NCI-H2227 (cell line): ENCODE measurements around the gene COL1A1.
A peak's percentile ranks its signal among the peaks of the same experiment; 100 is the strongest.

Source experiments
- DNase-seq: peaks from one replicate; lab custom pipeline; 2025; ENCODE audit not compliant: unreplicated experiment; lab: John Stamatoyannopoulos, UW

COL1A1 gene

DNA sequence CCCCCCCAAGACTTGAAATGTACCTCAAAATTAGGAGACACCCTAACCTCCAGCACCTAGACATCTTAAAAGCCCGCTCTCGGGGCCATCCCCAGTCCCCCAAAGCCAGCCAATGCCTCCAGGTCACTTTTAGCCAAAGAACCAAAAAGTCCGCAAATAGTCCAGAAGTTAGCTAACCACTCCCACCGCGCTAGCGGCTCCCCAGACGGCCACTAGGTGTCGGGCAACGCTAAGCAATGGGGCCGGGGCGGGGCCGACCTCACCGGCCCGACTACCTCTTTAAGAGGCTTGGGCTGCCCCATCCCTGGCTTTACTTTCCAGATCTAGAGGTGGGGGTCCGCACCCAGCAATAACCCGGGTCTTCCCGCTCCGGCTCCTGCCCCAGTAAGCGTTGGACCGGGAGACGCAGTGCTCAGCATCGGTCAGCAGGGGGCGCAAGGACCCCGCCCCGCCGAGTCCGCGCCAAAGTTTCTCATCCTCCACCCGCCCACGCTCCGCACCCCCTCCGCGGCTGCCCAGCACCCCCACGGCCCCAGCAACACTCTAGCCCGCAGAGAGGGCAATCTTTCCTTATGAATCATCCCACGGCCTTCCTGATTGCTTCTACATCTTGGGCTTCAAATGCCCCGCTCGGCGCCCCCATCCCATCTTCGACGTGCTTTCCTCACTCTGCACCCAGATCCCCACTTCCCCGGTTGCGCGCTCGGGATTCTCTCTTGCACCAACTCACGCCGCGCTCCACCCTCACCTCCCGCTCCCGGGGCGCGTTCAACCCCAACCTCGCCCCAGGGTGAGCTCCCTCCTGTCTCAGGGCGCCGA lies 765 bp downstream of the COL1A1 start:
- DNase-seq = peak; percentile 89

DNA sequence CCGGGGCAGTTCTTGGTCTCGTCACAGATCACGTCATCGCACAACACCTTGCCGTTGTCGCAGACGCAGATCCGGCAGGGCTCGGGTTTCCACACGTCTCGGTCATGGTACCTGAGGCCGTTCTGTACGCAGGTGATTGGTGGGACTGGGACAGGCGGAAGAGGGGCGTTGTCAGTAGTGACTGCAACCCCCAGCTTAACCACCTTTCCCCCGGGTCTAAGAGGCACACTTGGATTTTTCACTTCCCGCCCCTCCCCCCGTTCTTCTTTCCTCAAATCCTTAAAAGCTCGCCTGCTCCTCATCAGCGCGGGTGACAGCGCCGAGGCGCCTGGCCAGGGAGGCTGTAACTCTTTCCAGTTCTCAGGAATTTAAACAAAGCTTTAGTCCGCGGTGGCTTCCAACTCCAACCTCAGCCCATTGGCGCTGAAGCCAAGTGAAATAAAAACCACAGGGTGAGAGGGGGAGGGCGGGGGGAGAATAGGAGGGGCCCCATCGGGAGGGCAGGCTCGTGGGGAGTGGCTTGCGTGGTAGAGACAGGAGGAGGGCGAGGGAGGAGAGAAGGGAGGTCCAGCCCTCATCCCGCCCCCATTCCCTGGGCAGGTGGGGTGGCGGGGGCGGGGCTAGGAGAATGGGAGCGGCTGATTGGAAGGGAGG lies 1.5 kb downstream of the COL1A1 start:
- DNase-seq = peak; percentile 87

DNA sequence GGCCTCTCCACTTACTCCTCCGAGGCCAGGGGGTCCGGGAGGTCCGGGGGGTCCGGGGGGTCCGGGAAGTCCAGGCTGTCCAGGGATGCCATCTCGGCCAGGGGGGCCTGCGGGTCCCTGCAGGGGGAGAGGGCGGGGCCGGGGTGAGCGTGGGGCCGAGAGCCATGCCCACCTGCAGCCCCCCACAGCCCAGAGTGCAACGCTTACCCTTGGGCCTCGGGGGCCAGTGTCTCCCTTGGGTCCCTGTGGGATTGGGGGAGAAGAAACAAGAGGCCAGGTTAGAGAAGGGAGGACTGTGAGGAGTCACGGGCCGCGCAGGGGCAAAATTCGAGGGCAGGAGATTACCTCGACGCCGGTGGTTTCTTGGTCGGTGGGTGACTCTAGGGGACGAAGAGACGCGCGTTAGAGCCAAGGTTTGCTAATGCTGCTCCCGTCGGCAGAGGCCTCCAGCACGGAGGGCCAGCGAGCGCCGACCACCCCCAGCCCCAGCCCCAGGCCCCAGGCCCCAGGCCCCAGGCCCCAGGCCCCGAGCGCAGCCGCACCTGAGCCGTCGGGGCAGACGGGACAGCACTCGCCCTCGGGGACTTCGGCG lies 2.1 kb downstream of the COL1A1 start:
- no peak for DNase-seq

DNA sequence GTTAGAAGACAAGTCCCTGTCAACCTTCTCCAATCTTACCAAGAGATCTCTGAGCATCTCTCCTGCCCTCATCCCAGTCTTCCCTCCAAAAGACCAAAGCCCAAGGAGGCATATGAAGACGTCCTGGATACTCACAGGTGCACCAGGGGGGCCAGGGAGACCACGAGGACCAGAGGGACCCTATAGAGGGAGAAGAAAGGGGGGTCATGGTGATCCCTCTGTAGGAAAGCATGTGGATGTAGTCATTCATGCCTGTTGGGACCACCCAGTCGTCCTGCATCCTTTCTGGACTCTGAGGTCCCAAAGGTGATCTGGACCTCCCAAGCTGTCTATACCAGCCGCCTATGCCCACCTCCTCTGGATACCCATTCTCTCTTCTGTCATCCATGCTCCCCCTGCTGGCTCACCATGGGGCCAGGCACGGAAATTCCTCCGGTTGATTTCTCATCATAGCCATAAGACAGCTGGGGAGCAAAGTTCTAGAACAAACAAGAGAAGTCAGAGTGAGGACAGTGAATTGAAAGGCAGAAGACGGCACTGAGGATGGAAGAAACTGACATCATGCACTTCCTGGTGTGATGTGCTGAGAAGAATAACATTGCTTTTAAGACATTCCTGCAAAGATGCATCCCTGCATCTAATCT lies 3.3 kb downstream of the COL1A1 start:
- DNase-seq = peak; percentile 52

DNA sequence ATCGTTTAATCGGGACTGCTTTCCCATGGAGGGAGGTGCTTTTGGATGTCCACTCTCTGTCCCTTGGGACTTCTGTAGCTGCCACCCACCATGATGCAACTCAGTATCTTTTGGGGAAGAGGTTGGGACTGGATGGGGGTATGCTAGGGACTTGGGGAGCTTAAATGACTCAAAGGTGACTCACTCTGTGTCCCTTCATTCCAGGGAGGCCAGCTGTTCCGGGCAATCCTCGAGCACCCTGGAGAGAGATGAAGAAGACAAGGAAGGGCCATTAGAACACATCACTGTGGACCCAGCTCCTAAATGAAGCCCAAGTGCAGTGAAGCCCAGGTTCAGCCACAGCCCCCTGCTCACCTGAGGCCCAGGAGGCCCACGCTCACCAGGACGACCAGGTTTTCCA lies 4.6 kb downstream of the COL1A1 start:
- DNase-seq = no peak

DNA sequence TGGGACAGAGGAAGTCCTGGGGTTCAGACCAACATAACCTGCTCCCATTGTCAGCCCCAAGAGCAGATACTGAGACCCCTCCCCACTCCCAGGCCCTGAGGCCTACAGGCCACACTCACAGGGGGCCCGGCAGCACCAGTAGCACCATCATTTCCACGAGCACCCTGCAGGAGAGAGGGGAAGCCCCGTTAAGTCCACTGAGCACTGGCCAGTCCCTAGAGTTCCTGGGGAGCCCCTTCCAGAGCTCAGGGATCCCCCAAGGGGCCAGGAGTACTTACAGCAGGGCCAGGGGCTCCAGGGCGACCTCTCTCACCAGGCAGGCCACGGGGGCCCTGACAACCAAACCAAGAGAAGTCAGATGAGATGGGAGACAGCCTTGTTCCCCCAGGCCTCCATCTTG lies 5.4 kb downstream of the COL1A1 start:
- no peak for DNase-seq

DNA sequence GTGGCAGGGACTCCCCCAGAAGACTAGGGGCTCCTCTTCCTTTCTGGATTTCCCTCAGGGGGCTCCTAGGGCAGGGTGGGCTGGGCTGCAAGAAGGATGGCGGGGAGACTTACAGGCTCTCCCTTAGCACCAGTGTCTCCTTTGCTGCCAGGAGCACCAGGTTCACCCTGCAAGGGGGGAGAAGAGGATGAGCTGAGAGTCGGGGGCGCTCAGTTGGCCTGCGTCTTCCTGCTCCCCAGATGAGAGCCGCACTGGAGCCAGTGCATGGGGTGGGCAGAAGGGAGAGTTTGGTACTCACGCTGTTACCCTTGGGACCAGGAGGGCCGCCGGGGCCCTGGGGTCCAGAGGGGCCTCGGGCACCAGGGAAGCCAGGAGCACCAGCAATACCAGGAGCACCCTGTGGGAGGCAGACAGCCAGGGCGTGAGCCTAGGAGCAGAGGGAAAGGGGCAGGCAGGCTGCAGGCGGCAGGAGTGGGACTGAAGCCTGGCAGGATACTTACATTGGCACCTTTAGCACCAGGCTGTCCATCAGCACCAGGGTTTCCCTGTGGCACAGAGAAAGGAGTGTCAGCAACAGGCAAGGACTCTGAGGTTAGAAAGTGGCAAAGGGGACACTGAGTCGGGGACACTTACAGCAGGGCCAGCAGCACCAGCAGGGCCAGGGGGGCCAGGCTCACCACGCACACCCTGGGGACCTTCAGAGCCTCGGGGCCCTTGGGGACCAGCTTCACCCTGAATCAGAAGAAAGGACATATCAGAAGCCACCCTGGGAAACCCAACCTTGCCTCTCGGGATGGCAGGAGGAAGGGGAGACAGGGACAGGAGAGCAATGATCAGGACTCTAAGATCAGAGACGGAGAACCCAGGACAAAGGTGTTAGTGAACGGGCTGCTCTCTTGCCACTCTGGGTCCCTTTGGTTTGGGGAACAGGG lies 6.2 kb downstream of the COL1A1 start:
- no peak for DNase-seq

DNA sequence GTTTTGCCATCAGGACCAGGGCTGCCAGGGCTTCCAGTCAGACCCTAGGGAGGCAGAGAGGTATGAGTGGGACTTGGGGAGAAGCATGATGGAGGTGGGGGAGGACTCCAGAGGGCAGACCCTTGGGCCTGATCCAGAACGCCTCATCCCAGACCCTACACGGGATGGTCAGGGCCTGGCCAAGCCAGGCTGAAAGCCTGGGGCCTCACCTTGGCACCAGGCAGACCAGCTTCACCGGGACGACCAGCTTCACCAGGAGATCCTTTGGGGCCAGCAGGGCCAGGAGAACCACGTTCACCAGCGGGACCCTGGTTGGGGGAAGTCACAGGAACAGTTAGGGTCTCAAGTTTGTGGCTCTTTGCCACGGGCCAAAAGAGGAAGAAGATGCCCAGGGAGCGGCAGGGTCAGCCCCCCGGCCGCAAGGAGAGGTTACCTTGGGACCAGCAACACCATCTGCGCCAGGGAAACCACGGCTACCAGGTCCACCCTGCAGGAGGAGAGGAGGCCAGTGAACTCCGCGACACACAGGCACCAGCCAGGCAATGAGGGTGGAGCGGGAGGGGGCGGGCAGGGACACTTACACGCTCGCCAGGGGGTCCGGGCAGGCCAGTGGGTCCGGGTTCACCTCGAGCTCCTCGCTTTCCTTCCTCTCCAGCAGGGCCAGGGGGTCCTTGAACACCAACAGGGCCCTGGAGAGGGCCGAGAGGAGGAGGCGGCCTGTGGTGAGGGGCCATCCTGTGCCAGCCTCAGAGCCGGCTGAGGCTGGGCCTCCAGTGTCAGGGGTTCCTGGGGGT lies 7.1 kb downstream of the COL1A1 start:
- no peak for DNase-seq

DNA sequence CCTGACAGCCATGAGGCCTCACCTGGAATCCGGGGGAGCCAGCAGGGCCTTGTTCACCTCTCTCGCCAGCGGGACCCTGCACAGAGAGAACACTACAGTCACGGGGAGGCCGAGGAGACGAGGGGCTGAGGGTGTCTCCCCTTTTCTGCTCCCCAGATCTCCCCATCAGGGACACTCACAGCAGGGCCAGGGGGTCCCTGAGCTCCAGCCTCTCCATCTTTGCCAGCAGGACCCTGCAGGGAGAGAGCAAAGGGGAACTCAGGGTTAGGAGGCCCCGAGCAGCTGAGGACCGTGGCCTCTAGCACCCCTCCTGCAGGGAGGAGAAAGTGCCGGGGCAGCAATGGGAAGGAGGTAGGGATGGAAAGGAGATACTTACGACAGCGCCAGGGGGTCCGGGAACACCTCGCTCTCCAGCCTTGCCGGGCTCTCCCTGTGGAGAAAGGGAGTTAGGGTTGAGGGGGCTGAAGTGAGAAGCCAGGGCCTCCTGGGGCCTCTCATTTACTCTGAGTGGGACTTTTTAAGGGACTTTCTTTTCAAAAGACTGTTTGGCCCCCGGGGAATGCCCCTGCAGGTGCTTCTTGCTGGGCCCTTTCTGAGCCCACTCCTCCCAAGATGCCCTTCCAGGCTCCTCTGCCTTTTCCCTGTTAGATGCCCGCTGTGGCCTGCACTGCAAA lies 8.7 kb downstream of the COL1A1 start:
- DNase-seq = no peak

DNA sequence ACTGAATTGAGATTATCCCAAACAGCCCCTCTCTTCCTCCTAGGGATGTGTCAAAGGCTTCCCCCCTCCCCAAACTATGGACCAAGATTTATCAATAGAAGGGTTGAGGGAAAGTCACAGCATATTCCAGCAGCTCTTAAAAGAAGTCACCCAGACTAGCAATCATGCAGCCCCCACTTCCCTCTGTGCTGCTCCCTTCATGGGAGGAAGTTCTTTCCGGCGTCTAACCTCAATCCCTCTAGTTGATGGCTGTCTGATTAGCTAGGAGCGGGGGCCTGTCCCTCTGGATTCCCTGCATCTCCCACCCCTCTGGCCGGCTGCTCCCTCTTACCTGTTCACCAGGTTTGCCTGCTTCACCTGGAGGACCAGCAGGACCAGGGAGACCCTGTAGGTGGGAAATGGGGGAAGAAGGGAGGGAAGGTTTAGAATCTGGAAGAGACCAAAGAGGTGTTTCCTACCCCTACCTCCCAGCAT lies 9.2 kb downstream of the COL1A1 start:
- DNase-seq = no peak

DNA sequence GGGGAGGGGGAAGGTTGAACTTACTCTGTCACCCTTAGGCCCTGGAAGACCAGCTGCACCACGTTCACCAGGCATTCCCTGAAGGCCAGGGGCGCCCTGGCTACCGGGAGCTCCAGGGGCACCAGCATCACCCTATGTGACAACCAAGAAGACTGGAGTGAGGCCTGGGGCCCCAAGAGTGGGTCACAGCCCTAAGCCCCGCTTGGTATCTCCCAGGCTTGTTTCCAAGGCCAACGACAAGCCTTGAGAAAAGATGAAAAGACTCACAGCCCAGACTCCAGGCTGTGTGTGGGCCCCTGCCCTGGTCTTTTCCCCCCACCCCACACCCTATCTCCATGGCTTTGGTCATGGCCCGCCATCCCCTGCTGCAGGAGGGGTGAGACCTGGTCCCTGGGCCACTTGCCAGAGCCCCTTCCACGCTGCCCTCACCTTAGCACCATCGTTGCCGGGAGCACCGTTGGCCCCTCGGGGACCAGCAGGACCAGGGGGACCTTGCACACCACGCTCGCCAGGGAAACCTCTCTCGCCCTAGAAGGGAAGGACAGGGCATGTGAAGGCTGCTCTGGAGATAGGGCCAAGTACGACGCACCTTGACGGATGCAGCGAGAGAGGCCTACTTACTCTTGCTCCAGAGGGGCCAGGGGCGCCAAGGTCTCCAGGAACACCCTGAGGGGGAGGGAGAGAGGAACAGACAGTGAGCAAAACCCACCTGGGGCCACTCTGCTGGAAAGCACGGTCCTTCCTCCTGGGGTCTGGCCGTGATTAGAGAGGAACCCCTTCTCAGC lies 9.9 kb downstream of the COL1A1 start:
- no peak for DNase-seq

DNA sequence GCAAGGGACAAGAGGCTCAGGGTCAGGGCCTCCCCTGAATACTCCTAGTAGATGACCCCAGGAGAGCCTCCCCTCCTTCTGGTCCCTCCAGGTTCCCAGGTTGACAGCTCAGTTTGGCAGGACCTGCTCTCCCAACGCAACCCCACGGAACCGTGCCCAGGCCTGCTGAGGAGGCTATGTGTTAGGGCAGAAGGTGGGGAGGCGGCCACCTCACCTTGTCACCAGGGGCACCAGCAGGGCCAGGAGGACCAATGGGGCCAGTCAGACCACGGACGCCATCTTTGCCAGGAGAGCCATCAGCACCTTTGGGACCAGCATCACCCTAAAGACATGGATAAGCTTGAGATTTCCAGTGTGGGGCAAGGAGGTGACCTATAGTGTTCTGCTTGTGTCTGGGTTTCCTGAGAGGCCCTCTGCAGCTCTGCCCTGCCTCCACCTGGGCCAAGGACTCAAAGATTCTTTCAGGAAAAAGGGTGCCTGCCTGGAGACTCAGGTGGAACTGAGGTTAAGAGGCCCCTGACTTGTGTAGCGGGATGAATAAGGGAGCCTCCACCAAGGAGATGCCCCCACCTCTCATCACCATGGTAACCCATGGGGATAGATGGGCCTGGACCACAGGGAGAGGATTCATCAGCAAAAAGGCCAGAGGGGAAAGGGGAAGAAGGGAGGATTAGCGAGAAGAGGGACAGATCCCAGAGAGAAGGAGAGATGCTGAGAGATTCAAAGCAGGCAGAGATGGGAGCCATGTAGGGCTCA lies 10.7 kb downstream of the COL1A1 start:
- no peak for DNase-seq

DNA sequence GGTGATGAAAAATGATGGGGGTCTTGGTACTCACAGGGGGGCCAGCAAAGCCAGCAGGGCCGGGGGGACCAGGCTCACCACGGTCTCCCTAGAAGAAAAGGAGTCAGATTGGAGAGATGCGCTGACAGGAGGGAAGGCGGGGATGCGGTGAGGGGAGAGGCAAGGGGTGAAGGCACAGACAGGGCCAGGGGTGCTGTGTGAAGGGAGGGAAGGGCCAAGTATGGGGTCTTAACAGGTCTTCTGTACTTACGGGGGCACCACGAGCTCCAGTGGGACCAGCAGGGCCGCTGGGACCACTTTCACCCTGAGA lies 11.2 kb downstream of the COL1A1 start:
- DNase-seq = no peak

DNA sequence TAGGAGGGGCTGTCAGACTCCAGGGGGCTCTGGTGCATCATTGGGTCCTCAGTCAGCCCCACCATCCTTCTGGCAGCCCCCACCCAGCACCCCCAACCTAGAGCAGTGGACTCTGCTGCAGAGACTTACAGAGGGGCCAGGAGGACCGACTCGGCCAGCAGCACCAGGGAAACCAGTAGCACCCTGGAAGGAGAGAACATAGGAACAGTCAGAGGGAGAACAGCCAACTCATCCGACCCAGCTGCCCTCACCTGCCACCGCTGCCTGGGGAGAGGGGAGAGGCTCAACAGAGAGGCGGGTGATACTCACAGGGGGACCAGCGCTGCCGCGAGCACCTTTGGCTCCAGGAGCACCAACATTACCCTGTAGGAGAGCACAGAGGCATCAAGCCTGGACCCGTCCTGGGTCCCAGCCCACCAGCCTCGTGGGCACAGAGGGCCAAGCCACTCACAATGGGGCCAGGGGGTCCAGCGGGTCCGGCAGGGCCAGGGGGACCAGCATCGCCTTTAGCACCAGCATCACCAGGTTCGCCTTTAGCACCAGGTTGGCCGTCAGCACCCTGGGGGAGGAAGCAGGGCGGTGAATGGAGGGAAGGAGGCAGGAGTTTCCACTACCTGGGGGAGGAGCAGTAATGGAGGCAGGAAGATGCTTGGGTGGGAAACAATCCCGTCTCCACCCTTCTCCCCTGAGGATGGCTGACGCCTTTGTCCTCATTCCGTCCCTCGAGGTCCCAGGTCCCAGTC lies 11.7 kb downstream of the COL1A1 start:
- DNase-seq = no peak

DNA sequence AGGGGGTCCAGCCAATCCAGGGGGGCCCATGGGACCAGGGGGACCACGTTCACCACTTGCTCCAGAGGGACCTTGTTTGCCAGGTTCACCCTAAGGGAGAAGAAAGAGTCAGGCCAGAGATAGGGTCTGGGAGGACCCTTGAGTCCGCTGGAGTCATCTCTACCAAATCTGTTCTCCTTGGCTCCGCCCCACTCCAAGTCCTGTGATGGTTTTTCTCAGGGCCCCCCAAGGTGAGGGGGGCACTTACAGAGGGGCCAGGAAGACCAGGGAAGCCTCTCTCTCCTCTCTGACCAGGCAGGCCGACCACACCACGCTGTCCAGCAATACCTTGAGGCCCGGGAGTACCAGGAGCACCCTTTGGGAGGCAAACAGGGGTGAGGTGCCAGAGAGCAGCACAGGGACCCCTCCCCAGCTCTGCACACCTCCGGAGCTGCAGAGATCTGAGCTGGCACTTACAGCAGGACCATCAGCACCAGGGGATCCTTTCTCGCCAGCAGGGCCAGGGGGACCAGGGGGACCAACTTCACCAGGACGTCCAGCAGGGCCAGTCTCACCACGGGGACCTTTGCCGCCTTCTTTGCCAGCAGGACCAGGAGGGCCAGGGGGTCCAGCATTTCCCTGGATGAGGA lies 12.4 kb downstream of the COL1A1 start:
- DNase-seq = no peak

DNA sequence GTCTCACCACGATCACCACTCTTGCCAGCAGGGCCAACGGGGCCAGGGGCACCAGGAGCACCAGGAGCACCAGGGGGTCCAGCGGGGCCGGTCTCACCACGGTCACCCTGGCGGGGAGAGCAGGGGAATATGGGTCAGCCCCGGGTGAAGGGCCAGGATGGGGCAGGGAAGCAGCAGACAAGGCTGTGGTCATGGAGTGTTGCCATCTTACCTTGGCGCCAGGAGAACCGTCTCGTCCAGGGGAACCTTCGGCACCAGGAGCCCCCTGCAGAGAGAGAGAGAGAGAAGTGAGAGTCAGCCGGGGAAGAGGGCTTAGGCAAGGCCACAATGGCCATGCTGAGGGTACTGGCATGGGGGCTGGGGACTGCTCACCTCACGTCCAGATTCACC lies 12.9 kb downstream of the COL1A1 start:
- DNase-seq = no peak
